Neural cell (in vitro differentiated cells): ENCODE results near the gene MRPS6.

ENCODE experiments used
- EZH2 ChIP-seq: fragments of 200-600, 300-800 bp; shearing (Covaris generic), sonication (generic); IDR thresholded peaks from 2 replicates; pipeline ENCODE4 v1.6.1; 2014; ENCODE audit warnings: antibody characterized with exemption, low read length, borderline replicate concordance, mild to moderate bottlenecking; ENCODE audit not compliant: insufficient read depth, poor library complexity, severe bottlenecking
- POLR2AphosphoS5 ChIP-seq: IDR thresholded peaks from 2 replicates; pipeline ENCODE4 v1.6.1; 2012
- TF ChIP-seq, protein P1 (sequence below): fragments of 450-650 bp; IDR thresholded peaks from 2 replicates; pipeline ENCODE4 v1.5.1; 2014; ENCODE audit warnings: antibody characterized with exemption, mild to moderate bottlenecking, moderate library complexity; ENCODE audit not compliant: poor library complexity, severe bottlenecking

DNA sequence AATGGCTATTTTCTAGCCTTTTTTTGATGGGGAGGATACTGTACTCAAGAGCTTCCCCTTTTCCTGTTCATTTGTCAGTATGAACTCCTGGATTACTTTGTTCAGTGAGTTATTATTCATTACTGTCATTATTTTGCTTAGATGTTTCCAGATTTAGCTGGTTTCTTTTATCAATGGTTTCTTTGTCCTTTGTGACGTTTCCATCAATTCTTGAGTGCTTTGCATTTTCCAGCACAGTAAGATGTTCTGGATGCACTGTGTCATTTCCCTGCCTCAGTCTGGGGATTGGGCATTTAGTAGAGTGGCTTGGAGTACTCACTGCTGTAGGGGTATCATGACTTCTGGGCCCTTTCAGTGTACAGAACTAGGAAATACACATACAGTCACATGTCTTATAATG lies 34.2 kb downstream of the MRPS6 start:
- TF ChIP-seq, protein P1, sequence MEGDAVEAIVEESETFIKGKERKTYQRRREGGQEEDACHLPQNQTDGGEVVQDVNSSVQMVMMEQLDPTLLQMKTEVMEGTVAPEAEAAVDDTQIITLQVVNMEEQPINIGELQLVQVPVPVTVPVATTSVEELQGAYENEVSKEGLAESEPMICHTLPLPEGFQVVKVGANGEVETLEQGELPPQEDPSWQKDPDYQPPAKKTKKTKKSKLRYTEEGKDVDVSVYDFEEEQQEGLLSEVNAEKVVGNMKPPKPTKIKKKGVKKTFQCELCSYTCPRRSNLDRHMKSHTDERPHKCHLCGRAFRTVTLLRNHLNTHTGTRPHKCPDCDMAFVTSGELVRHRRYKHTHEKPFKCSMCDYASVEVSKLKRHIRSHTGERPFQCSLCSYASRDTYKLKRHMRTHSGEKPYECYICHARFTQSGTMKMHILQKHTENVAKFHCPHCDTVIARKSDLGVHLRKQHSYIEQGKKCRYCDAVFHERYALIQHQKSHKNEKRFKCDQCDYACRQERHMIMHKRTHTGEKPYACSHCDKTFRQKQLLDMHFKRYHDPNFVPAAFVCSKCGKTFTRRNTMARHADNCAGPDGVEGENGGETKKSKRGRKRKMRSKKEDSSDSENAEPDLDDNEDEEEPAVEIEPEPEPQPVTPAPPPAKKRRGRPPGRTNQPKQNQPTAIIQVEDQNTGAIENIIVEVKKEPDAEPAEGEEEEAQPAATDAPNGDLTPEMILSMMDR, result no peak
- TF ChIP-seq POLR2AphosphoS5, result no peak
- TF ChIP-seq EZH2, result no peak
